Transverse colon (tissue), 4 donors: Measurements from ENCODE around the gene RFXANK.

Experiments used
- POLR2A ChIP-seq: fragments of 450-650 bp; IDR thresholded peaks from one replicate; pipeline ENCODE4 v1.6.1; 2016; ENCODE audit warnings: antibody characterized with exemption, mild to moderate bottlenecking, moderate library complexity
- POLR2AphosphoS5 ChIP-seq, 3 donors: sonication (generic); formaldehyde crosslinking; IDR thresholded peaks; one replicate each; pipeline ENCODE4 v1.6.1; 2016; ENCODE audit warnings: antibody characterized with exemption in 3 of 3
- TF ChIP-seq, protein P1 (sequence below), 5 experiments: fragments of 200-600 bp in 3 of 5; fragments of 450-650 bp in 2 of 5; sonication (generic) in 3 of 5; IDR thresholded peaks; 1 replicate in 2 of 5; 2 replicates in 3 of 5; pipeline ENCODE4 v1.5.1; 2016 to 2017; ENCODE audit warnings: antibody characterized with exemption in 5 of 5, inconsistent platforms in 3 of 5, mild to moderate bottlenecking in 2 of 5, moderate library complexity in 1 of 5

DNA sequence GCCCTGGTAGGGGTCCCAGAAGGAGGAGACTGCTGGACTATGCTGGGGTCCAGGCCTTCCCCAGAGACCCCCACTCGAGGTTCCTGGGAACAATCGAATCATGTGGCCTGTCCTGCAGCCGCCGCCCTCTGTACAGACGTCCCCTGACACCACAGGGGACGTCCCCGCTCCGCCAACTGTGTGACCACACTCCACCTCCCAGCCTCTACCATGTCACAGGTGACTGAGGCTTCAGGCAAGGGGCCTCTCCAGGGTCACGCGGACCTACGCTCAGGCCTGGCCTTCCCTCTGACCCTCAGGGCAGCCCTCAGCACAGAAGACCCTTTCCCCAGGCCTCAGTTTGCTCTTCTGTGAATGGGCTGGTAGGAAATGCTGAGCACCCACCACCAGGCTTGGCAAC lies 40.6 kb upstream of the RFXANK start:
- TF ChIP-seq, protein P1, sequence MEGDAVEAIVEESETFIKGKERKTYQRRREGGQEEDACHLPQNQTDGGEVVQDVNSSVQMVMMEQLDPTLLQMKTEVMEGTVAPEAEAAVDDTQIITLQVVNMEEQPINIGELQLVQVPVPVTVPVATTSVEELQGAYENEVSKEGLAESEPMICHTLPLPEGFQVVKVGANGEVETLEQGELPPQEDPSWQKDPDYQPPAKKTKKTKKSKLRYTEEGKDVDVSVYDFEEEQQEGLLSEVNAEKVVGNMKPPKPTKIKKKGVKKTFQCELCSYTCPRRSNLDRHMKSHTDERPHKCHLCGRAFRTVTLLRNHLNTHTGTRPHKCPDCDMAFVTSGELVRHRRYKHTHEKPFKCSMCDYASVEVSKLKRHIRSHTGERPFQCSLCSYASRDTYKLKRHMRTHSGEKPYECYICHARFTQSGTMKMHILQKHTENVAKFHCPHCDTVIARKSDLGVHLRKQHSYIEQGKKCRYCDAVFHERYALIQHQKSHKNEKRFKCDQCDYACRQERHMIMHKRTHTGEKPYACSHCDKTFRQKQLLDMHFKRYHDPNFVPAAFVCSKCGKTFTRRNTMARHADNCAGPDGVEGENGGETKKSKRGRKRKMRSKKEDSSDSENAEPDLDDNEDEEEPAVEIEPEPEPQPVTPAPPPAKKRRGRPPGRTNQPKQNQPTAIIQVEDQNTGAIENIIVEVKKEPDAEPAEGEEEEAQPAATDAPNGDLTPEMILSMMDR (IDR thresholded peaks at IDR 0.05): no peak
- TF ChIP-seq POLR2A (no peak), POLR2AphosphoS5 (IDR thresholded peaks at IDR 0.05) (no peak)
